GM23338 (cell line): ENCODE measurements around the gene ANP32E. TPM values are rescaled to one million over a fixed set of nuclear protein-coding genes. Genes with fewer than 3 reads are reported as not detected.

Experiments
- ATAC-seq: fragments of 200-7000 bp; cut with Tn5 transposase; 3 replicates; pipeline ENCODE4 v1.9.1; 2020
- DNase-seq: peaks from one replicate; pipeline ENCODE4 v3.0.0-alpha.2; 2015; ENCODE audit warnings: low spot score
- H2AFZ ChIP-seq: fragments of 200-600 bp; sonication (generic); 2 replicates; pipeline ENCODE4 v1.8.0; 2016; ENCODE audit warnings: antibody characterized with exemption, mild to moderate bottlenecking, moderate library complexity
- H3F3A ChIP-seq: fragments of 200-600 bp; sonication (generic); replicated peaks from 2 replicates; pipeline ENCODE4 v1.8.0; 2017; ENCODE audit warnings: antibody characterized with exemption, mixed run types, low read depth
- H3K27ac ChIP-seq: fragments of 200-600 bp; sonication (generic); 2 replicates; pipeline ENCODE4 v1.6.1; 2016; ENCODE audit warnings: low read depth
- H3K27me3 ChIP-seq: fragments of 200-600 bp; sonication (generic); 2 replicates; pipeline ENCODE4 v1.8.0; 2016; ENCODE audit warnings: mild to moderate bottlenecking, mixed run types, moderate library complexity; ENCODE audit not compliant: insufficient read depth
- H3K36me3 ChIP-seq: fragments of 200-600 bp; sonication (generic); 2 replicates; pipeline ENCODE4 v1.8.0; 2016; ENCODE audit warnings: mild to moderate bottlenecking; ENCODE audit not compliant: insufficient read depth
- H3K4me1 ChIP-seq: fragments of 200-600 bp; sonication (generic); 2 replicates; pipeline ENCODE4 v1.8.0; 2016; ENCODE audit warnings: mild to moderate bottlenecking, moderate library complexity; ENCODE audit not compliant: insufficient read depth
- H3K4me2 ChIP-seq: fragments of 200-600 bp; sonication (generic); 2 replicates; pipeline ENCODE4 v1.7.1; 2017; ENCODE audit warnings: mixed run types
- H3K4me3 ChIP-seq: fragments of 200-600 bp; sonication (generic); 2 replicates; pipeline ENCODE4 v1.6.1; 2016; ENCODE audit warnings: mixed run types
- H3K79me2 ChIP-seq: fragments of 200-600 bp; sonication (generic); replicated peaks from 2 replicates; pipeline ENCODE4 v1.8.0; 2017; ENCODE audit warnings: mild to moderate bottlenecking; ENCODE audit not compliant: insufficient read depth
- H3K9me2 ChIP-seq: fragments of 200-600 bp; sonication (generic); 2 replicates; pipeline ENCODE4 v1.8.0; 2017; ENCODE audit not compliant: insufficient read depth
- H4K20me1 ChIP-seq: fragments of 200-600 bp; sonication (generic); replicated peaks from 2 replicates; pipeline ENCODE4 v1.8.0; 2017; ENCODE audit warnings: mild to moderate bottlenecking; ENCODE audit not compliant: insufficient read depth
- H3K27ac Mint-ChIP-seq: 2 replicates; pipeline ENCODE4 v1.8.0; 2020; ENCODE audit warnings: inconsistent platforms, mild to moderate bottlenecking, moderate library complexity, mixed read lengths
- H3K27me3 Mint-ChIP-seq: 3 replicates; pipeline ENCODE4 v1.8.0; 2022; ENCODE audit warnings: low read depth, mild to moderate bottlenecking, moderate library complexity, mixed read lengths, inconsistent platforms; ENCODE audit not compliant: insufficient read depth, poor library complexity
- H3K36me3 Mint-ChIP-seq: 3 replicates; pipeline ENCODE4 v1.8.0; 2021; ENCODE audit warnings: low read depth, mild to moderate bottlenecking, inconsistent platforms, moderate library complexity, mixed read lengths
- H3K4me1 Mint-ChIP-seq: 3 replicates; pipeline ENCODE4 v1.8.0; 2020; ENCODE audit warnings: mild to moderate bottlenecking, inconsistent platforms, mixed read lengths
- H3K4me3 Mint-ChIP-seq: 3 replicates; pipeline ENCODE4 v1.8.0; 2021; ENCODE audit warnings: moderate library complexity, mild to moderate bottlenecking, inconsistent platforms, mixed read lengths
- H3K9me3 Mint-ChIP-seq: 3 replicates; pipeline ENCODE4 v1.8.0; 2020; ENCODE audit warnings: moderate library complexity, mild to moderate bottlenecking, inconsistent platforms, mixed read lengths
- JUNB ChIP-seq: IDR thresholded peaks from one replicate; pipeline ENCODE4 v1.6.1; 2016; ENCODE audit warnings: antibody characterized with exemption; ENCODE audit not compliant: unreplicated experiment
- polyA plus RNA-seq: library from polyadenylated mRNA; unstranded; fragments of >200 nt; fragmentation: Nextera tagmentation; extraction: Ambion mirVana; gene quantifications from 2 replicates; pipeline ENCODE4 v1.2.1, GENCODE V29; 2016
- total RNA-seq: library from RNA; depleted of rRNA; stranded (reverse); fragments of >200 nt; shearing (Covaris generic); gene quantifications from 2 replicates; pipeline ENCODE4 v1.2.3, GENCODE V29; 2014
- TF ChIP-seq, protein P1 (sequence below), 2 experiments: fragments of 200-600 bp in 1 of 2; sonication (generic) in 1 of 2; conservative IDR thresholded peaks; 2 replicates each; pipeline versions ENCODE4 v1.5.1 to v1.6.1; 2016 to 2017; ENCODE audit warnings: antibody characterized with exemption in 2 of 2, low read depth in 2 of 2, mild to moderate bottlenecking in 2 of 2, moderate library complexity in 1 of 2
- TF ChIP-seq, protein P2 (sequence below): fragments of 250-450 bp; sonication (Bioruptor Pico); IDR thresholded peaks from 2 replicates; pipeline ENCODE4 v1.5.0; 2020; ENCODE audit warnings: mild to moderate bottlenecking, moderate library complexity
- TF ChIP-seq, protein P3 (sequence below): IDR thresholded peaks from one replicate; pipeline ENCODE4 v1.6.1; 2018; ENCODE audit warnings: antibody characterized with exemption; ENCODE audit not compliant: unreplicated experiment

Gene ANP32E
- total and polyA plus RNA-seq, 2 experiments from 2014 or later: 88.6 to 257 TPM

DNA sequence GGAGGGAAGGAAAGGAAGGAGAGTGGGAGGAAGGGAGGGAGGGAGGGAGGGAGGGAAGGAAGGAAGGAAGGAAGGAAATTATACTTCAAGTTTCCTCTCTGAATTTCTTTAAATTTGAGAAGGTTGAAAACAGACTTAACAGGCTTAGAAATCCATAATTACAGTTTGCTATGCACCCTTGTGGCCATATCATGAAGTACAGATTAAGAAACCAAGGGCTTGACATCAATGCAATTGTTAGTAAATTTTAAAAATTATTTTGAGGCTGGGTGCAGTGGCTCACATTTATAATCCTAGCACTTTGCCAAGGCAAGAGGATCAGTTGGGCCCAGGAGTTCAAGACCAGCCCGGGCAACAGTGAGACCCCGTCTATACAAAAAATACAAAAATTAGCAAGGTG lies 14.4 kb downstream of the ANP32E start:
- DNase-seq: peak; percentile 36
- ATAC-seq: no peak

More for the DNA sequence above, 14.4 kb downstream of the ANP32E start:
- peaks cover 36% of the 10 kb centered on the region for H3K36me3 ChIP-seq
- H3K27me3 ChIP-seq: no peaks in the 10 kb centered on the region
- H4K20me1 ChIP-seq: no peaks in the 10 kb centered on the region; the same call in 1 of the 2 replicates
- Mint-ChIP-seq H3K4me3 (no peak overlapping the region), H3K27me3 (no peaks in the 10 kb centered on the region), H3K36me3 (peaks cover 56% of the 10 kb centered on the region), H3K4me1 (no peaks in the 10 kb centered on the region), H3K9me3 (no peaks in the 10 kb centered on the region), H3K27ac (no peak overlapping the region)
- H2AFZ ChIP-seq: no peak overlapping the region
- no peak overlapping the region for H3K4me3 ChIP-seq
- no peaks in the 10 kb centered on the region for H3K4me1 ChIP-seq
- TF ChIP-seq, protein P1, sequence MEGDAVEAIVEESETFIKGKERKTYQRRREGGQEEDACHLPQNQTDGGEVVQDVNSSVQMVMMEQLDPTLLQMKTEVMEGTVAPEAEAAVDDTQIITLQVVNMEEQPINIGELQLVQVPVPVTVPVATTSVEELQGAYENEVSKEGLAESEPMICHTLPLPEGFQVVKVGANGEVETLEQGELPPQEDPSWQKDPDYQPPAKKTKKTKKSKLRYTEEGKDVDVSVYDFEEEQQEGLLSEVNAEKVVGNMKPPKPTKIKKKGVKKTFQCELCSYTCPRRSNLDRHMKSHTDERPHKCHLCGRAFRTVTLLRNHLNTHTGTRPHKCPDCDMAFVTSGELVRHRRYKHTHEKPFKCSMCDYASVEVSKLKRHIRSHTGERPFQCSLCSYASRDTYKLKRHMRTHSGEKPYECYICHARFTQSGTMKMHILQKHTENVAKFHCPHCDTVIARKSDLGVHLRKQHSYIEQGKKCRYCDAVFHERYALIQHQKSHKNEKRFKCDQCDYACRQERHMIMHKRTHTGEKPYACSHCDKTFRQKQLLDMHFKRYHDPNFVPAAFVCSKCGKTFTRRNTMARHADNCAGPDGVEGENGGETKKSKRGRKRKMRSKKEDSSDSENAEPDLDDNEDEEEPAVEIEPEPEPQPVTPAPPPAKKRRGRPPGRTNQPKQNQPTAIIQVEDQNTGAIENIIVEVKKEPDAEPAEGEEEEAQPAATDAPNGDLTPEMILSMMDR (conservative IDR thresholded peaks at IDR 0.05; ENCODE audit: low read depth in 2 of 2): peak in 1 of 2 experiments; percentile 44; a peak in 2 of 4 replicates
- TF ChIP-seq, protein P2, sequence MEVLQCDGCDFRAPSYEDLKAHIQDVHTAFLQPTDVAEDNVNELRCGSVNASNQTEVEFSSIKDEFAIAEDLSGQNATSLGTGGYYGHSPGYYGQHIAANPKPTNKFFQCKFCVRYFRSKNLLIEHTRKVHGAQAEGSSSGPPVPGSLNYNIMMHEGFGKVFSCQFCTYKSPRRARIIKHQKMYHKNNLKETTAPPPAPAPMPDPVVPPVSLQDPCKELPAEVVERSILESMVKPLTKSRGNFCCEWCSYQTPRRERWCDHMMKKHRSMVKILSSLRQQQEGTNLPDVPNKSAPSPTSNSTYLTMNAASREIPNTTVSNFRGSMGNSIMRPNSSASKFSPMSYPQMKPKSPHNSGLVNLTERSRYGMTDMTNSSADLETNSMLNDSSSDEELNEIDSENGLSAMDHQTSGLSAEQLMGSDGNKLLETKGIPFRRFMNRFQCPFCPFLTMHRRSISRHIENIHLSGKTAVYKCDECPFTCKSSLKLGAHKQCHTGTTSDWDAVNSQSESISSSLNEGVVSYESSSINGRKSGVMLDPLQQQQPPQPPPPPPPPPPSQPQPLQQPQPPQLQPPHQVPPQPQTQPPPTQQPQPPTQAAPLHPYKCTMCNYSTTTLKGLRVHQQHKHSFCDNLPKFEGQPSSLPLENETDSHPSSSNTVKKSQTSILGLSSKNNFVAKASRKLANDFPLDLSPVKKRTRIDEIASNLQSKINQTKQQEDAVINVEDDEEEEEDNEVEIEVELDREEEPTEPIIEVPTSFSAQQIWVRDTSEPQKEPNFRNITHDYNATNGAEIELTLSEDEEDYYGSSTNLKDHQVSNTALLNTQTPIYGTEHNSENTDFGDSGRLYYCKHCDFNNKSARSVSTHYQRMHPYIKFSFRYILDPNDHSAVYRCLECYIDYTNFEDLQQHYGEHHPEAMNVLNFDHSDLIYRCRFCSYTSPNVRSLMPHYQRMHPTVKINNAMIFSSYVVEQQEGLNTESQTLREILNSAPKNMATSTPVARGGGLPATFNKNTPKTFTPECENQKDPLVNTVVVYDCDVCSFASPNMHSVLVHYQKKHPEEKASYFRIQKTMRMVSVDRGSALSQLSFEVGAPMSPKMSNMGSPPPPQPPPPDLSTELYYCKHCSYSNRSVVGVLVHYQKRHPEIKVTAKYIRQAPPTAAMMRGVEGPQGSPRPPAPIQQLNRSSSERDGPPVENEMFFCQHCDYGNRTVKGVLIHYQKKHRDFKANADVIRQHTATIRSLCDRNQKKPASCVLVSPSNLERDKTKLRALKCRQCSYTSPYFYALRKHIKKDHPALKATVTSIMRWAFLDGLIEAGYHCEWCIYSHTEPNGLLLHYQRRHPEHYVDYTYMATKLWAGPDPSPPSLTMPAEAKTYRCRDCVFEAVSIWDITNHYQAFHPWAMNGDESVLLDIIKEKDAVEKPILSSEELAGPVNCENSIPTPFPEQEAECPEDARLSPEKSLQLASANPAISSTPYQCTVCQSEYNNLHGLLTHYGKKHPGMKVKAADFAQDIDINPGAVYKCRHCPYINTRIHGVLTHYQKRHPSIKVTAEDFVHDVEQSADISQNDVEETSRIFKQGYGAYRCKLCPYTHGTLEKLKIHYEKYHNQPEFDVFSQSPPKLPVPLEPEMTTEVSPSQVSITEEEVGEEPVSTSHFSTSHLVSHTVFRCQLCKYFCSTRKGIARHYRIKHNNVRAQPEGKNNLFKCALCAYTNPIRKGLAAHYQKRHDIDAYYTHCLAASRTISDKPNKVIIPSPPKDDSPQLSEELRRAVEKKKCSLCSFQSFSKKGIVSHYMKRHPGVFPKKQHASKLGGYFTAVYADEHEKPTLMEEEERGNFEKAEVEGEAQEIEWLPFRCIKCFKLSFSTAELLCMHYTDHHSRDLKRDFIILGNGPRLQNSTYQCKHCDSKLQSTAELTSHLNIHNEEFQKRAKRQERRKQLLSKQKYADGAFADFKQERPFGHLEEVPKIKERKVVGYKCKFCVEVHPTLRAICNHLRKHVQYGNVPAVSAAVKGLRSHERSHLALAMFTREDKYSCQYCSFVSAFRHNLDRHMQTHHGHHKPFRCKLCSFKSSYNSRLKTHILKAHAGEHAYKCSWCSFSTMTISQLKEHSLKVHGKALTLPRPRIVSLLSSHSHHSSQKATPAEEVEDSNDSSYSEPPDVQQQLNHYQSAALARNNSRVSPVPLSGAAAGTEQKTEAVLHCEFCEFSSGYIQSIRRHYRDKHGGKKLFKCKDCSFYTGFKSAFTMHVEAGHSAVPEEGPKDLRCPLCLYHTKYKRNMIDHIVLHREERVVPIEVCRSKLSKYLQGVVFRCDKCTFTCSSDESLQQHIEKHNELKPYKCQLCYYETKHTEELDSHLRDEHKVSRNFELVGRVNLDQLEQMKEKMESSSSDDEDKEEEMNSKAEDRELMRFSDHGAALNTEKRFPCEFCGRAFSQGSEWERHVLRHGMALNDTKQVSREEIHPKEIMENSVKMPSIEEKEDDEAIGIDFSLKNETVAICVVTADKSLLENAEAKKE: no peak
- TF ChIP-seq, protein P3, sequence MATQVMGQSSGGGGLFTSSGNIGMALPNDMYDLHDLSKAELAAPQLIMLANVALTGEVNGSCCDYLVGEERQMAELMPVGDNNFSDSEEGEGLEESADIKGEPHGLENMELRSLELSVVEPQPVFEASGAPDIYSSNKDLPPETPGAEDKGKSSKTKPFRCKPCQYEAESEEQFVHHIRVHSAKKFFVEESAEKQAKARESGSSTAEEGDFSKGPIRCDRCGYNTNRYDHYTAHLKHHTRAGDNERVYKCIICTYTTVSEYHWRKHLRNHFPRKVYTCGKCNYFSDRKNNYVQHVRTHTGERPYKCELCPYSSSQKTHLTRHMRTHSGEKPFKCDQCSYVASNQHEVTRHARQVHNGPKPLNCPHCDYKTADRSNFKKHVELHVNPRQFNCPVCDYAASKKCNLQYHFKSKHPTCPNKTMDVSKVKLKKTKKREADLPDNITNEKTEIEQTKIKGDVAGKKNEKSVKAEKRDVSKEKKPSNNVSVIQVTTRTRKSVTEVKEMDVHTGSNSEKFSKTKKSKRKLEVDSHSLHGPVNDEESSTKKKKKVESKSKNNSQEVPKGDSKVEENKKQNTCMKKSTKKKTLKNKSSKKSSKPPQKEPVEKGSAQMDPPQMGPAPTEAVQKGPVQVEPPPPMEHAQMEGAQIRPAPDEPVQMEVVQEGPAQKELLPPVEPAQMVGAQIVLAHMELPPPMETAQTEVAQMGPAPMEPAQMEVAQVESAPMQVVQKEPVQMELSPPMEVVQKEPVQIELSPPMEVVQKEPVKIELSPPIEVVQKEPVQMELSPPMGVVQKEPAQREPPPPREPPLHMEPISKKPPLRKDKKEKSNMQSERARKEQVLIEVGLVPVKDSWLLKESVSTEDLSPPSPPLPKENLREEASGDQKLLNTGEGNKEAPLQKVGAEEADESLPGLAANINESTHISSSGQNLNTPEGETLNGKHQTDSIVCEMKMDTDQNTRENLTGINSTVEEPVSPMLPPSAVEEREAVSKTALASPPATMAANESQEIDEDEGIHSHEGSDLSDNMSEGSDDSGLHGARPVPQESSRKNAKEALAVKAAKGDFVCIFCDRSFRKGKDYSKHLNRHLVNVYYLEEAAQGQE: no peak
- TF ChIP-seq JUNB: no peak
- no peaks in the 10 kb centered on the region for H3K9me2 ChIP-seq
- peaks cover 15% of the 10 kb centered on the region; the same call in 1 of the 2 replicates for H3F3A ChIP-seq
- H3K79me2 ChIP-seq: no peaks in the 10 kb centered on the region
- H3K4me2 ChIP-seq: no peak overlapping the region
- H3K27ac ChIP-seq: no peak overlapping the region
